Measurements from ENCODE around the gene ZNF687.
A peak's percentile ranks its signal among the peaks of the same experiment; 100 is the strongest.

ZNF687 gene

DNA sequence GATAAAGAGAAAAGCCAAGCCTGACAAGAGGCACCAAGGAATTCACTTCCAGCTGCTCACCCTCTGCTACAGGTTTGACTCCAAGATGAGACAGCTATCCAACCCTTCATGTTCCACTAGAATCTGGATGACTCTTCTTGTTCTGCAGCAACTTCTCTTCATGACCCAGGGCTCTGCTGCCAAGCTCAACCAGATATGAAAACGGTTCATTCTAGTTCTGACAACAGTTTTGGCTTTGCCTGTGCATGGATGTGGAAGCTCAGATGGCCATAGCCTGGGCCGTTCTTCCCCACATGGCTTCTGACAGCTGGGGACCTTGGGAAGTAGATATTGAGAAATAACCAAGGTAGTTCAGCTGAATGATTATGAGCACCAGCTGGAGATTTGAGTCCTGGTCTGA lies 31.4 kb downstream of the ZNF687 start:
- no peak for DNase-seq

DNA sequence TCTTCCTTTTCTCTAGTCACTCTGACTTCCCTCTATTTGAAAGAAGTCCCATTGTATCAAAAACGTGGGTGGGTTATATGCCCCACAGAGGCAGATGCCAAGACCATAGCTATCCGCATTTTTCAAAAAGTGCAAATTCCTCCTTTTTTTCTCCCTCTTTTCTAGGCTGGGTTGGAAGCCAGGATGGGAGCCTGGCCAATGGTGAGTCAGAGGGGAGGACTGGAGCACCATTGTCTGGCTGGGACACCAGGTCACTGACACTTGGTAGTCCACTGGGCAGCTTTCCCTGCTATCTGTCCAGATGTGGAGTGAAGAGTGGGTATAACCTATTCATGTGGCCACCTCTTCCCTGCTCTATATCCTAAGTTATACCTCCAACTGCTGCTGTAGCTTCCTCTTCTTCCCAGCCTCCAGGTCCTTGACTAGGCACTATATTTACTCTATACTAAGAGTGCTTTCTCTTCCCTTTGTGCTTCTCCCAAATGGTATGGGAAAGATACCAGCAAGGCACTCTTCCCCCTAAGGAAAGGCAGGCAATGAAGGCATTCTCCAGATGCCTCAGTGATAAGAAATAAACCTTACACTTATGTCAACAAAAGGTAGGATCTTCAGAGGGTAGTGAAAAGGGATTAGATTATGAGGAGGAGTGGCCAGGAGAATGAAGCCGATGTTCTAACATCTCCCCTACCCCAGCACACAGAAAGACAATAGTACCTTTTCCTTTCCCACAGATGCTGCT lies 32.2 kb downstream of the ZNF687 start:
- DNase-seq = peak; percentile 91 to 92

DNA sequence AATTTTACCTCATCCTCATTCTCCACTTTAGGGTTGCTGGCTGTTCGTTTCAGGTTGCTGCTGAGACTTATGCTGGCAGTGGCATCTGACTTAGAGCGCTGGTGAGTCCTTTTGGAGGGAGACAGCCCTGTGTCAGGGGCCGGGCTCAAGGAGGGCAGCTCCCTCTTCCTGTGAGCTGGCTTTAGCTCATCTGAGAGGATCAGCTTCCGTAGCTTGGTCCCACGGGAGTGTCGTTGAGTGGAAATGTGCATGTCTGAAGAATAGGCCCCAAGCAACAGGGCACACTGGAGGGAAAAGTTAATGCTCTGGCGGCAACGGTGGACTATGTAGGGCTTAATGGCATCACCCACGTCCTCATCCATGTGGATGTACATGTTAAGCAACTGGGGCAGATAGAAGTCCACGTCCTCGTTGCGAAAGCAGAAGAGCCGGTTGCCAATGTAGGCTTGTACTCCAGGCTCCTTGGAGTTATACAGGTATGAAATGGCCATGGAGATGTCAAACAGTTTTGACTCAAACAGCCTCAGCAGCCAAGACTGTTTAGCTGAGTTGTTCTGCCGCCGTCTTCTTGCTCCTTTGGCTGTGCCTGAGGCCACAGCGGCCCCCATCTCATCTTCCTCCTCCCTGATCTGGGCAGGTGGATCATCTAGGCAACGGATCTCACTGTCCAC lies 33.6 kb downstream of the ZNF687 start:
- no peak for DNase-seq

- no peak for DNase-seq
These were observed 36.9 kb downstream of the ZNF687 start for GRCh38 chr1:151318975-151319374.

DNA sequence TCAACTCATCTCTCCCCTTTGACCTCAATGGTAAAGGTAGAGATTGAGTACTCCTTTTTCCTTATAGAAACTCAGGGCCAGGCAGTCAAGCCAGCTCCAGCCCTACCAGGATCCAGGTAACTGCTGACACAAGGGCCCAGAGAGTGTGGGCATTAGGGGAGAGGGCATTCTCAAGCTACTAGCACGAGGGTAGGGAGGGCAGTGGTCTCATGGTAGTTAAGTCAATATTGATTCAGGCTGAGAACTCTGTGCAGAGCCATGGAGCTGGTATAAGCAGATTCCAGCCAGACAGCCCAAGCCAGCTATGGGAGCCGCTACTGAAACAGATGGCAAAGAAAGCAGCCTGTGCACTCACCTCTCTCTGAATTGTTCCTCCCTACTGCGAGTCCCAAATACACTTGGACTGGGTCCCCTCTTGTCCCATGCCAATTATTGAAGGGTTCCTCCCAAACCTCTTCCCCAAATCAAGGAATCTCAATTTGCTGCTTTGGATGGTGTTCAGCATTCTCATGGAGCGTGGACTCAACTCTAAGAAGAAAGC lies 42.4 kb downstream of the ZNF687 start:
- no peak for DNase-seq

DNA sequence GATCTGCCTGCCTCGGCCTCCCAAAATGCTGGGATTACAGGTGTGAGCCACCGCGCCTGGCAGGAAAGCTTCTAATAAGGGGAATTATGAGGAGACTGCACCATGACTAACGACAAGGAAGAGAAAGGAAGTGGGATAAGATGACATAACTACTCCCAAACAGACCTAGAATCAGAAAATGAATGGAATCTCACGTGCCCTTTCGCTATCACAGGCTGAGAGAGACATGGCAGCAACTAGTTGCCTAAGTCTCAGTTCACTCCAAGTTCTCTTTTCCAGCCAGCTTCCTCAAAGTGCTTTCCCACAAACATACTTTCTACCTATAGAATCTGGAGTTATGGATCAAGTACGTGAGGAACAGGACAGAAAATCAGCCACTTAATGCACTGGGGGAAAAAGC lies 43.1 kb downstream of the ZNF687 start:
- no peak for DNase-seq

- DNase-seq = no peak
These were observed 43.7 kb downstream of the ZNF687 start for GRCh38 chr1:151325646-151326429.

- peak in 1 of 2 donors; percentile 60 for DNase-seq
These were observed 44.6 kb downstream of the ZNF687 start for GRCh38 chr1:151326619-151327222.

- peak; percentile 91 to 99 for DNase-seq
These were observed 45.3 kb downstream of the ZNF687 start, which contains the start of gene PI4KB for GRCh38 chr1:151327223-151327902. PI4KB (minus strand) TSS chr1:151327416; CDS start chr1:151316481, 10,935 bp downstream.

GRCh38 chr1:151327903-151328674 lies 46.0 kb downstream of the ZNF687 start:
- no peak for DNase-seq

- no peak for DNase-seq
These were observed 52.7 kb downstream of the ZNF687 start for GRCh38 chr1:151334822-151335221.

DNA sequence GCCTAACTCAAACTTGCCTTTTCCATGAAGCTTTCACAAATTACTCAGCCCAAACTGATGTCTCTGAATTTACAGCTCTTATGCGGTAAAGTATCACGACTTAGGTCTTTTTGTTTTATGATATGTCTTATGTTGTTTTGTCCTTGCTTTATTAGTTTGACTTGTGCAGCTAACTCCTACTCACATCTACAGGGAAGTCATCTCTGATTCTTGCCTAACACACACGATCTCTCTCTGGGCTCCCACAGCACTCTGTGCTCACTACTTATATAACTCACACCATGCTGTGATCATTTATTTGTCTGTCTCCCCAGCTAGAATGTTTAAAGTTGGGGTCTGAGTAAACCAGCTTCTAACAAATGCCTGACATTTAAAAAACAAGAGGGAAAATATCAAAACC lies 54.5 kb downstream of the ZNF687 start:
- no peak for DNase-seq

GRCh38 chr1:151340870-151341754 lies 59.0 kb downstream of the ZNF687 start:
- DNase-seq = peak; percentile 29 to 90
